Putamen (tissue), 1 donor: ENCODE data around the gene RAB27B.
"Not testable (repeated sequence)": the region's sequence is repeated elsewhere in the genome, so short reads cannot be mapped to it uniquely, and the experiment has no call there.

Experiments used
- DNase-seq: peaks from one replicate; pipeline ENCODE4 v3.0.0-alpha.2; 2016; ENCODE audit warnings: low spot score

The RAB27B gene

GRCh38 chr18:54815086-54815485, 13.2 kb upstream of the RAB27B start:
- no peak for DNase-seq

- not testable (repeated sequence) for DNase-seq
Measured at GRCh38 chr18:54820785-54821275, 7.4 kb upstream of the RAB27B start.

- DNase-seq: no peak
Measured at GRCh38 chr18:54822872-54823845, 5.1 kb upstream of the RAB27B start.

- no peak for DNase-seq
Measured at GRCh38 chr18:54824761-54825160, 3.5 kb upstream of the RAB27B start.

GRCh38 chr18:54825601-54826344, 2.5 kb upstream of the RAB27B start:
- DNase-seq: no peak

- no peak for DNase-seq
Measured at GRCh38 chr18:54828986-54829385, 709 bp downstream of the RAB27B start.

- DNase-seq: no peak
Measured at GRCh38 chr18:54829856-54830255, 1.6 kb downstream of the RAB27B start.

GRCh38 chr18:54830260-54830659, 2.0 kb downstream of the RAB27B start:
- DNase-seq: no peak

GRCh38 chr18:54830866-54831265, 2.6 kb downstream of the RAB27B start:
- DNase-seq: no peak

GRCh38 chr18:54835944-54836343, 7.7 kb downstream of the RAB27B start:
- no peak for DNase-seq

GRCh38 chr18:54843314-54843713, 15.0 kb downstream of the RAB27B start:
- no peak for DNase-seq

GRCh38 chr18:54845787-54846186, 17.5 kb downstream of the RAB27B start:
- no peak for DNase-seq

- no peak for DNase-seq
Measured at GRCh38 chr18:54848121-54848520, 19.8 kb downstream of the RAB27B start.

GRCh38 chr18:54849683-54850082, 21.4 kb downstream of the RAB27B start:
- DNase-seq: no peak

- no peak for DNase-seq
Measured at GRCh38 chr18:54850598-54850997, 22.3 kb downstream of the RAB27B start.

GRCh38 chr18:54852780-54853675, 24.8 kb downstream of the RAB27B start:
- no peak for DNase-seq

- not testable (repeated sequence) for DNase-seq
Measured at GRCh38 chr18:54855050-54855449, 26.8 kb downstream of the RAB27B start.

GRCh38 chr18:54856105-54856646, 27.9 kb downstream of the RAB27B start:
- DNase-seq: no peak

GRCh38 chr18:54857499-54857898, 29.2 kb downstream of the RAB27B start:
- no peak for DNase-seq

- DNase-seq: no peak
Measured at GRCh38 chr18:54859667-54860421, 31.6 kb downstream of the RAB27B start.

- no peak for DNase-seq
Measured at GRCh38 chr18:54860941-54861340, 32.7 kb downstream of the RAB27B start.
